Measurements from ENCODE around the gene CACNG5.

CACNG5 gene

GRCh38 chr17:66903781-66904180, 68.9 kb downstream of the CACNG5 start:
- Histone ChIP-seq H3K4me3 (ENCODE audit: low read depth, low read length) (no peak overlapping the region), H3K9me3 (ENCODE audit: control insufficient read depth, insufficient read depth, low read depth, low read length) (no peaks in the 10 kb centered on the region), H3K27ac (ENCODE audit: extremely low read depth, low read depth, low read length) (no peak overlapping the region), H3K36me3 (ENCODE audit: control insufficient read depth in 2 of 2, insufficient read depth in 1 of 2, low read length in 2 of 2) (no peaks in the 10 kb centered on the region), H3K4me1 (ENCODE audit: control insufficient read depth, insufficient read depth, low read length) (no peaks in the 10 kb centered on the region; the same call in 1 of the 2 replicates)
- POLR2A ChIA-PET = no interaction called here
- no peak for TF ChIP-seq ZNF555 (tag by site-specific recombination; conservative IDR thresholded peaks at IDR 0.05)
- TF ChIP-seq ZNF830 (tag by site-specific recombination; IDR thresholded peaks at IDR 0.05; ENCODE audit: low read depth) = no peak
- no peak for TF ChIP-seq ZNF121 (tag by site-specific recombination; IDR thresholded peaks at IDR 0.05)
- TF ChIP-seq HOXA7 (CRISPR knock-in tag; IDR thresholded peaks at IDR 0.05; ENCODE audit: borderline replicate concordance) = no peak
- CTCF ChIA-PET = interaction anchor here (0.5 to 3.1 kb wide), 3 partner anchors 11 to 253 kb away, joined by 3 to 14 read pairs (median 3); no protein-coding TSS in a partner anchor

GRCh38 chr17:66904760-66905624, 70.1 kb downstream of the CACNG5 start:
- Histone ChIP-seq H3K27ac (ENCODE audit: extremely low read depth, low read depth, low read length) (no peak overlapping the region), H3K4me3 (ENCODE audit: low read depth, low read length) (no peak overlapping the region), H3K4me1 (ENCODE audit: control insufficient read depth, insufficient read depth, low read length) (no peaks in the 10 kb centered on the region; the same call in 1 of the 2 replicates), H3K9me3 (ENCODE audit: control insufficient read depth, insufficient read depth, low read depth, low read length) (no peaks in the 10 kb centered on the region), H3K36me3 (ENCODE audit: control insufficient read depth in 2 of 2, insufficient read depth in 1 of 2, low read length in 2 of 2) (no peaks in the 10 kb centered on the region)
- ChIA-PET CTCF (interaction anchor here (0.6 to 1.4 kb wide), 14 partner anchors 12 to 1667 kb away, joined by 3 to 13 read pairs (median 4); no protein-coding TSS in a partner anchor), POLR2A (interaction anchor here (0.9 kb wide), 1 partner anchor 180 kb away, joined by 3 read pairs; no protein-coding TSS in a partner anchor)
- 0 out of 2 replicates have a peak, but pooled peaks have one; percentile 12 for TF ChIP-seq ZNF600 (tag by site-specific recombination; IDR thresholded peaks at IDR 0.05)
- TF ChIP-seq PATZ1 (tag by site-specific recombination; IDR thresholded peaks at IDR 0.05) = no peak

- no peak overlapping the region for H3K27ac ChIP-seq (ENCODE audit: extremely low read depth, low read depth, low read length)
- H3K4me1 ChIP-seq (ENCODE audit: control insufficient read depth, insufficient read depth, low read length) = no peaks in the 10 kb centered on the region; the same call in 1 of the 2 replicates
- no peak overlapping the region for H3K4me3 ChIP-seq (ENCODE audit: low read depth, low read length)
- no peaks in the 10 kb centered on the region for H3K36me3 ChIP-seq (ENCODE audit: control insufficient read depth in 2 of 2, insufficient read depth in 1 of 2, low read length in 2 of 2)
- CTCF ChIA-PET = interaction anchor here (0.6 to 1.2 kb wide), 15 partner anchors 29 to 1470 kb away, joined by 3 to 9 read pairs (median 3); no protein-coding TSS in a partner anchor
- H3K9me3 ChIP-seq (ENCODE audit: control insufficient read depth, insufficient read depth, low read depth, low read length) = no peaks in the 10 kb centered on the region
- POLR2A ChIA-PET = no interaction called here
- TF ChIP-seq ZNF670 (tag by site-specific recombination; IDR thresholded peaks at IDR 0.05; ENCODE audit: low read depth) (no peak; the same call in 1 of the 2 replicates), ZNF10 (tag by site-specific recombination; IDR thresholded peaks at IDR 0.05) (no peak), OSR2 (tag by site-specific recombination; IDR thresholded peaks at IDR 0.05) (no peak), TCF7L2 (IDR thresholded peaks at IDR 0.05; ENCODE audit: borderline replicate concordance, low read depth, low read length) (no peak), ZNF2 (tag by site-specific recombination; IDR thresholded peaks at IDR 0.05) (0 out of 2 replicates have a peak, but pooled peaks have one; percentile 37), FEZF1 (tag by site-specific recombination; IDR thresholded peaks at IDR 0.05) (no peak), REPIN1 (tag by site-specific recombination; IDR thresholded peaks at IDR 0.05; ENCODE audit: low read depth) (no peak), ZNF16 (tag by site-specific recombination; IDR thresholded peaks at IDR 0.05; ENCODE audit: low read depth) (no peak), ZNF768 (tag by site-specific recombination; IDR thresholded peaks at IDR 0.05) (no peak), ZNF626 (tag by site-specific recombination; IDR thresholded peaks at IDR 0.05) (no peak), ZNF701 (tag by site-specific recombination; IDR thresholded peaks at IDR 0.05) (no peak), ZNF555 (tag by site-specific recombination; conservative IDR thresholded peaks at IDR 0.05) (no peak), YY1 (tag by site-specific recombination; IDR thresholded peaks at IDR 0.05) (peak; percentile 64; the same call in 1 of the 2 replicates), ZNF785 (tag by site-specific recombination; IDR thresholded peaks at IDR 0.05) (no peak), ZNF426 (tag by site-specific recombination; IDR thresholded peaks at IDR 0.05) (no peak), ZNF423 (tag by site-specific recombination; IDR thresholded peaks at IDR 0.05) (no peak), SP2 (tag by site-specific recombination; IDR thresholded peaks at IDR 0.05) (no peak), YY2 (tag by site-specific recombination; IDR thresholded peaks at IDR 0.05) (peak; percentile 56; the same call in 1 of the 2 replicates), ZNF704 (tag by site-specific recombination; IDR thresholded peaks at IDR 0.05) (no peak), ZNF777 (tag by site-specific recombination; IDR thresholded peaks at IDR 0.05; ENCODE audit: borderline replicate concordance) (no peak), ZBTB8A (tag by site-specific recombination; IDR thresholded peaks at IDR 0.05) (no peak)
These were observed 71.7 kb downstream of the CACNG5 start for GRCh38 chr17:66906321-66907278.
